WERI-Rb-1 (cell line): ENCODE measurements around the gene SOX6.

ENCODE experiments used
- DNase-seq: peaks from one replicate; pipeline ENCODE4 v3.0.0-alpha.2; 2020
- H3K27ac ChIP-seq: fragments of 250-450 bp; sonication (Bioruptor Pico); 2 replicates; pipeline ENCODE4 v1.5.1; 2020; ENCODE audit warnings: mild to moderate bottlenecking, moderate library complexity
- H3K27me3 ChIP-seq: fragments of 250-450 bp; sonication (Bioruptor Pico); 2 replicates; pipeline ENCODE4 v1.5.1; 2021; ENCODE audit warnings: mild to moderate bottlenecking, low read depth, moderate library complexity; ENCODE audit not compliant: insufficient read depth, severe bottlenecking
- H3K36me3 ChIP-seq: fragments of 250-450 bp; sonication (Bioruptor Pico); 2 replicates; pipeline ENCODE4 v1.5.1; 2020; ENCODE audit warnings: mild to moderate bottlenecking, moderate library complexity
- H3K4me3 ChIP-seq: 2 replicates; pipeline ENCODE4 v1.5.1; 2011; ENCODE audit warnings: low read depth, mild to moderate bottlenecking, control low read depth, low read length
- H3K9me3 ChIP-seq: fragments of 250-450 bp; sonication (Bioruptor Pico); 2 replicates; pipeline ENCODE4 v1.5.1; 2021; ENCODE audit warnings: mild to moderate bottlenecking, moderate library complexity; ENCODE audit not compliant: severe bottlenecking
- TF ChIP-seq, protein P1 (sequence below): IDR thresholded peaks from 2 replicates; pipeline ENCODE4 v1.5.1; 2011; ENCODE audit warnings: low read depth, mild to moderate bottlenecking, control low read depth, inconsistent platforms, low read length

SOX6 gene

GRCh38 chr11:15969701-15970329, 386.5 kb downstream of the SOX6 start:
- DNase-seq, result no peak
- H3K27ac ChIP-seq, result no peak overlapping the region

DNA sequence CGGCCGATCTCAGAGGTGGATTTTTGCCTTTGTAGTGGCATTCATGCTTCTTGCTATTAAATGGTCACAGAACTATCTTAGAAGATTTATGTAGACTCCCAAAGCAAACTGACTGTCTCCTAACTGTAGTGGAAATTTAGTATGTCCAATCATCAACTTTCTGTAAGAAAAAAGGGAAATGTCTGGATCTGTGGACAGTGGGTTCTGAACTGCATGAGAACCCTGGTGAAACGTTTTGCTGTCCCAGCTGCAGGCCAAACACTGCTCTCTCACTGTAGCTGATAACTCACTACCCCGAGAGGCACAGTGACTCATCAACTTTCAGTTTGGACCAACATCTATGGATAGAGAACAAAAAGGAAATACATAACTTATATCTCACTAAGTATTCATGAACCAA, 387.1 kb downstream of the SOX6 start:
- Histone ChIP-seq H3K4me3 (no peak overlapping the region), H3K9me3 (no peaks in the 10 kb centered on the region), H3K27me3 (no peaks in the 10 kb centered on the region), H3K27ac (no peak overlapping the region), H3K36me3 (no peaks in the 10 kb centered on the region)
- TF ChIP-seq, protein P1, sequence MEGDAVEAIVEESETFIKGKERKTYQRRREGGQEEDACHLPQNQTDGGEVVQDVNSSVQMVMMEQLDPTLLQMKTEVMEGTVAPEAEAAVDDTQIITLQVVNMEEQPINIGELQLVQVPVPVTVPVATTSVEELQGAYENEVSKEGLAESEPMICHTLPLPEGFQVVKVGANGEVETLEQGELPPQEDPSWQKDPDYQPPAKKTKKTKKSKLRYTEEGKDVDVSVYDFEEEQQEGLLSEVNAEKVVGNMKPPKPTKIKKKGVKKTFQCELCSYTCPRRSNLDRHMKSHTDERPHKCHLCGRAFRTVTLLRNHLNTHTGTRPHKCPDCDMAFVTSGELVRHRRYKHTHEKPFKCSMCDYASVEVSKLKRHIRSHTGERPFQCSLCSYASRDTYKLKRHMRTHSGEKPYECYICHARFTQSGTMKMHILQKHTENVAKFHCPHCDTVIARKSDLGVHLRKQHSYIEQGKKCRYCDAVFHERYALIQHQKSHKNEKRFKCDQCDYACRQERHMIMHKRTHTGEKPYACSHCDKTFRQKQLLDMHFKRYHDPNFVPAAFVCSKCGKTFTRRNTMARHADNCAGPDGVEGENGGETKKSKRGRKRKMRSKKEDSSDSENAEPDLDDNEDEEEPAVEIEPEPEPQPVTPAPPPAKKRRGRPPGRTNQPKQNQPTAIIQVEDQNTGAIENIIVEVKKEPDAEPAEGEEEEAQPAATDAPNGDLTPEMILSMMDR, result no peak
- peak; percentile 12 for DNase-seq

More at GRCh38 chr11:15969701-15970329, 386.5 kb downstream of the SOX6 start:
- Histone ChIP-seq H3K4me3 (no peak overlapping the region), H3K27me3 (no peaks in the 10 kb centered on the region), H3K9me3 (no peaks in the 10 kb centered on the region), H3K36me3 (no peaks in the 10 kb centered on the region)
- TF ChIP-seq, protein P1, result no peak

GRCh38 chr11:15968461-15969130, 387.8 kb downstream of the SOX6 start:
- Histone ChIP-seq H3K27ac (no peak overlapping the region), H3K27me3 (no peaks in the 10 kb centered on the region), H3K4me3 (no peak overlapping the region), H3K9me3 (no peaks in the 10 kb centered on the region), H3K36me3 (no peaks in the 10 kb centered on the region)
- TF ChIP-seq, protein P1, result no peak
- DNase-seq, result no peak

DNA sequence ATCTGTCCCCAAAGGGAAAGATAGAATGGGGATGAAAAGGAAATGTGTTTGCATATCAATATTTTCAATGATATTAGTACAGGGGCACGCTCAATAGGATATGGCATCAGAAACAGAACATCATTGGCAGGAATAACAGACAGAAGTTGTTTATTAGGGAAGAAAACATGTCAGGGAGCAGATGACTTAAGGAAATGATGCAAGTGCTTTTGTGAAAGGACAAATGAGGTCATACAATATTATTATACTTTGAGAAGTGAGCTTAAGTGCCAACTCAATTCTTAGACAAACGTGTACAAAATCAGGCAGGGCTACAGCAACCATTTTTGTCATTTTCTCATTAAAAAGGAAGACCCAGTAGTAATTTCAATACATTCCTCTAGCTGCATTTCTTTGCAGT, 388.4 kb downstream of the SOX6 start:
- Histone ChIP-seq H3K27me3 (no peaks in the 10 kb centered on the region), H3K9me3 (no peaks in the 10 kb centered on the region), H3K27ac (no peak overlapping the region), H3K36me3 (no peaks in the 10 kb centered on the region), H3K4me3 (no peak overlapping the region)
- no peak for DNase-seq
- TF ChIP-seq, protein P1, result no peak

DNA sequence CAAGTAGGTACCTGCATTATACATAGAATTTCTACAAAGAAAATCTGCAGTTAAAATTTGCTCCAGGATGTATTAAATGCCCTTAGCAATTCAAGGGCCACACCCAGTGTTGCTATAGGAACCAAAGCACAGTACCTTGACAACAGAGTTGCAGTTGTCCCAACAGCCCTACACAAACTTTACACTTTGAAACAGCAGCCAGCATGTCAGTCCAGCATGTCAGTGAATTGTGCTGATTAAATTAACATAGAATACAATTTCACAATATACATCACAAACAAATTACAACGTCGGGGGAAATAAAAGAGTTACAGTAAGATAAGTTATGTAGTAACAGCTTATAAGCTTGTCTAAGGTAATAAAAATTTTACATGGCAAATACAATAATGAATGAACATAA, 389.2 kb downstream of the SOX6 start:
- H3K36me3 ChIP-seq, result no peaks in the 10 kb centered on the region
- no peak overlapping the region for H3K27ac ChIP-seq
- H3K4me3 ChIP-seq, result no peak overlapping the region
- TF ChIP-seq, protein P1, result no peak
- no peaks in the 10 kb centered on the region for H3K27me3 ChIP-seq
- H3K9me3 ChIP-seq, result no peaks in the 10 kb centered on the region
- no peak for DNase-seq
